Regular cardiac myocyte (primary cell): Measurements from ENCODE around the gene RPL7L1. TPM values are rescaled to one million over a fixed set of nuclear protein-coding genes. Genes with fewer than 3 reads are reported as not detected.

Experiments used
- total RNA-seq: library from RNA; depleted of rRNA; stranded (reverse); fragments of >200 nt; gene quantifications from 2 replicates; pipeline ENCODE4 v1.2.3, GENCODE V29; 2014

RPL7L1 gene
- 162 and 174 TPM in 2 replicates for total RNA-seq

DNA sequence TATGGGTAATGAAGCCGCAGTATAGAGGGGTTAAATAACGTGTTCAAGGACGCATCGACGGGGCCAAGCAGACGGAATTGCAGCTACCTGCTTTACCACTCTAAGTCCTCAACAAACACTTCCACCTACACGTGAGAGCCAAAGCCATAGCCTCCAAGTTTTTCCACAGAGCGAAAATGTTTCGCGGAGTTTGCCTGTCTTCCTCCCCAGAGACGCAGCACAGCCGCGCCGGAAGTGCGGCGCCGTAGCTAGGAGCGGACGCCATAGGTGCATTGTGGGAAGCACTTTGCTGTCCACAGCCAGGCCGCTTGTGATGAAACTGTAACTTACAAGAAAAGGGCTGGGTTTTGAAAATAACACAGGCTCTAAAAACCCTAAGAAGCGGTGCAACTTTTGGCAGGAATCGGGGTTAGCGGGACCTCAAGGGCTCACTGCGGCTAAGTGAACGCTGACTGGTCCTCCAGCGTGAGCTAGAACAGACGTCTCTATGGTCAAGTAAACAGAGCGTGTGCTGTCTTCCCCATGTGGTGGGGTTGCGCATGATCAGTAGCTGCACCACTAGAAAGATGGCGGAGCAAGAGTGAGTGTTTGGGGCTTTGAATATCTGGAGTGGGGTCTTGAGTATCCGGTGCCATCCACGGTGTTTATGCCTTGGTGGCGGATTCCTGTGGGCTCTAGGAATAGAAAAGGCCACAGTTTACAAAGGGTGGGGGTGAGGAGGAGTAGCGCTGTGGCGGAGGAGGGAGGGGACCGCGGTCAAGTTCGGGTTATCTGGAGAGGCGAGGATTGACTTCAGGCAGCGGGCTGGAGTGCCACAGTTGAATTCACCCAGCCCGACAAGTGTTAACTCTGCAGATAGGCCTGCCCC is at the start of gene RPL7L1:
Gene RPL7L1 (plus strand): TSS at position 245 of the 868 bp plus-strand sequence. CDS start 295 bp downstream, at position 540.

DNA sequence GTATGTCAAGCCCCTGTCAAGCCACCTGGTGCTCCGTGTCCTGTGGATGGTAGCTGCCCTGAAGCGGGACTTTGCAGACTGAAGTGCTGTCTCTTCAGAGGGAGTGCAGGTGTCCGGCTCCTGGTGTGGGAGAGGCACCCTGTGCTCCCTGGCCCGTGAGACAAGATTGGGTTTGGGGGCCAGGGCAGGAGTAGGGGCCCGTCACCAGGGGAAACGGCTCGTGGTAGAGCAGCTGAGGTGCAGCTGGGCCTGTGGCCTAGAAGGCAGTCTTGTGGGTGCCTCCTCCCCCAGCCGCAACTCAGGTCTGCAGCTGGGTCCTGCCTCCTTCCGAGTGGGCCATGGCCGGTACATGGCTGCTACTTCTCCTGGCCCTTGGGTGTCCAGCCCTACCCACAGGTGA is 36.3 kb downstream of the RPL7L1 start, which contains the start of gene PTCRA:
Gene PTCRA (plus strand): TSS at position 322 of the 400 bp plus-strand sequence. CDS start 17 bp downstream, at position 339.

DNA sequence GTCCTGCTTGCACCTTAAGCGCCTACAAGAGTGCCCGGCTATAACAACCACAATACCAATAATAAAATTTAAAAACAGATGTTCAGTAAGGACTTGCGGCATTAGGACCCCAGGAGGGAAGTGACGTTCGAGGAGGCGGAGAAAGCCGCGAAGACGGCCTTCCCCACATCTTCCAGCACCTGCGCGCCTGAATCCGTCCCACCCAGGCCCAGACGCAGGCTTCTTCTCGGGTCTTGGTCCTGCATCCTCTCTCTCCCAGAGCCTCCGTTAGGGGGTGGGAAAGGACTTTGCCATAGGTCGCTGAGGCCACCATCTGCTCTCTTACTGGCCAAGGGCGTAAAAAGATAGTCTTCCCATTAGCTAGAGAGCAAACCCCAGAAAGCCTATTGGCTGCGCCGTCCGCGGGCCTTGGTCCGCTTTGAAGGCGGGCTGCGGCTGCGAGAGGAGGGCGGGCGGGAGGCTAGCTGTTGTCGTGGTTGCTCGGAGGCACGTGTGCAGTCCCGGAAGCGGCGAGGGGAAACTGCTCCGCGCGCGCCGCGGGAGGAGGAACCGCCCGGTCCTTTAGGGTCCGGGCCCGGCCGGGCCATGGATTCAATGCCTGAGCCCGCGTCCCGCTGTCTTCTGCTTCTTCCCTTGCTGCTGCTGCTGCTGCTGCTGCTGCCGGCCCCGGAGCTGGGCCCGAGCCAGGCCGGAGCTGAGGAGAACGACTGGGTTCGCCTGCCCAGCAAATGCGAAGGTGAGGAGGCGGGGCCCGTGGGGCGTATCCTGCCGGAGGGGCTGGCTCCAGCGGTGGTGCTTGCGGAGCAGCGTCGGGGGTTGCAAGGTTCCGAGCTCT is 49.8 kb downstream of the RPL7L1 start, which contains the start of gene CNPY3:
Gene CNPY3 (plus strand): TSS at position 495 of the 835 bp plus-strand sequence. CDS start 91 bp downstream, at position 586.

Other genes with a start within 250 kb of the RPL7L1 start
- 0.58 and 0.85 TPM in 2 replicates for gene PRPH2, start 157.0 kb upstream of the RPL7L1 start, total RNA-seq
- gene TBCC, start 133.5 kb upstream of the RPL7L1 start, total RNA-seq, result 29.9 and 42.6 TPM in 2 replicates
- 2.9 and 5.4 TPM in 2 replicates for gene BICRAL, start 97.6 kb upstream of the RPL7L1 start, total RNA-seq
- 0.19 TPM in 1 of 2 replicates, not detected in the other for gene PTCRA, start 36.4 kb downstream of the RPL7L1 start, total RNA-seq
- 38.3 and 44.8 TPM in 2 replicates for gene CNPY3, start 49.9 kb downstream of the RPL7L1 start, total RNA-seq
- gene GNMT, start 81.1 kb downstream of the RPL7L1 start, total RNA-seq, result 0.19 TPM in 1 of 2 replicates, not detected in the other
- 25.9 and 46.8 TPM in 2 replicates for gene PEX6, start 99.6 kb downstream of the RPL7L1 start, total RNA-seq
- gene PPP2R5D, start 105.0 kb downstream of the RPL7L1 start, total RNA-seq, result 39.7 and 47.4 TPM in 2 replicates
- 65.1 and 125 TPM in 2 replicates for gene MEA1, start 134.3 kb downstream of the RPL7L1 start, total RNA-seq
- gene KLHDC3, start 134.6 kb downstream of the RPL7L1 start, total RNA-seq, result 64.8 and 107 TPM in 2 replicates
- gene RRP36, start 142.0 kb downstream of the RPL7L1 start, total RNA-seq, result 64.3 and 147 TPM in 2 replicates
- 41.0 and 52.4 TPM in 2 replicates for gene CUL7, start 174.2 kb downstream of the RPL7L1 start, total RNA-seq
- 15.2 and 32.8 TPM in 2 replicates for gene MRPL2, start 179.8 kb downstream of the RPL7L1 start, total RNA-seq
- gene KLC4, start 180.0 kb downstream of the RPL7L1 start, total RNA-seq, result 11.5 and 19.4 TPM in 2 replicates
- gene PTK7, start 196.7 kb downstream of the RPL7L1 start, total RNA-seq, result 47.0 and 107 TPM in 2 replicates